ENCODE data around the gene CASP2.

CASP2 gene

DNA sequence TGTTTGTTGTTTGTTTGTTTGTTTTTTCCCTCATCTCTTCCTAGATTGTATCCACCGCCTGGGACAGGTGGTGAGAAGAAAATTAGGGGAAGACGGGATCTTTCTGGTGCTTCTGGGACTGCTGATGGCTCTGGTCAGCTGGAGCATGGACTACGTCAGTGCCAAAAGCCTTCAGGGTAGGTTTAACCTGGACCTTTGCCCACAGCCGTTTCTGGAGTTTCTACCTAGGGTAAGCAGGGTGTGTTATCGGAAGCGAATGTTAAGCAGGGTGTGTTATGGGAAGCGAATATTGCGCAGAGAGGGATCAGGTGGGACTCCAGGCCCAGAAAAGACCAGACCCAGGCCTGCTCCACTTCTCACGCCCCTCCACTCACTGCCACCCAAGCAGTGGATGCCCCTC, 32.5 kb downstream of the CASP2 start:
- in situ Hi-C loops (cut with MboI; ENCODE audit: low pct_unique_long_range_greater_than_20kb, low sequenced_read_pairs, unreplicated experiment): no loop called here
- DNase-seq (ENCODE audit: low spot score): no peak
- TF ChIP-seq CTCF (IDR thresholded peaks at IDR 0.05; ENCODE audit: extremely low read depth, insufficient read depth, missing control alignments): no peak

GRCh38 chr7:143321242-143321641, 33.1 kb downstream of the CASP2 start:
- in situ Hi-C loops (cut with MboI; ENCODE audit: low pct_unique_long_range_greater_than_20kb, low sequenced_read_pairs, unreplicated experiment): no loop called here

GRCh38 chr7:143321734-143322133, 33.6 kb downstream of the CASP2 start:
- DNase-seq (ENCODE audit: low spot score): no peak
- no peak for TF ChIP-seq CTCF (IDR thresholded peaks at IDR 0.05; ENCODE audit: extremely low read depth, insufficient read depth, missing control alignments)
- in situ Hi-C loops (cut with MboI; ENCODE audit: low pct_unique_long_range_greater_than_20kb, low sequenced_read_pairs, unreplicated experiment): no loop called here

More at GRCh38 chr7:143321242-143321641, 33.1 kb downstream of the CASP2 start:
- no peak for DNase-seq (ENCODE audit: low spot score)
- TF ChIP-seq CTCF (IDR thresholded peaks at IDR 0.05; ENCODE audit: extremely low read depth, insufficient read depth, missing control alignments): no peak

GRCh38 chr7:143322760-143323633, 34.8 kb downstream of the CASP2 start:
- in situ Hi-C loops (cut with MboI; ENCODE audit: low pct_unique_long_range_greater_than_20kb, low sequenced_read_pairs, unreplicated experiment): no loop called here
- no peak for TF ChIP-seq CTCF (IDR thresholded peaks at IDR 0.05; ENCODE audit: extremely low read depth, insufficient read depth, missing control alignments)
- no peak for DNase-seq (ENCODE audit: low spot score)

- DNase-seq (ENCODE audit: low spot score): no peak
- in situ Hi-C loops (cut with MboI; ENCODE audit: low pct_unique_long_range_greater_than_20kb, low sequenced_read_pairs, unreplicated experiment): no loop called here
- no peak for TF ChIP-seq CTCF (IDR thresholded peaks at IDR 0.05; ENCODE audit: extremely low read depth, insufficient read depth, missing control alignments)
These were observed 35.5 kb downstream of the CASP2 start for GRCh38 chr7:143323653-143324052.

- TF ChIP-seq CTCF (IDR thresholded peaks at IDR 0.05; ENCODE audit: extremely low read depth, insufficient read depth, missing control alignments): no peak
- in situ Hi-C loops (cut with MboI; ENCODE audit: low pct_unique_long_range_greater_than_20kb, low sequenced_read_pairs, unreplicated experiment): no loop called here
- no peak for DNase-seq (ENCODE audit: low spot score)
These were observed 37.1 kb downstream of the CASP2 start for GRCh38 chr7:143325240-143325639.
